OCI-LY1 (cell line): ENCODE results near the gene LRMDA.

Experiments used
- H2AFZ ChIP-seq: fragments of 200-600 bp; sonication (generic), shearing (Covaris generic); 2 replicates; pipeline ENCODE4 v1.6.0; 2014; ENCODE audit warnings: antibody characterized with exemption, mild to moderate bottlenecking, low read length
- H3F3A ChIP-seq: fragments of 200-600 bp; sonication (generic), shearing (Covaris generic); 2 replicates; pipeline ENCODE4 v1.6.0; 2014; ENCODE audit warnings: mild to moderate bottlenecking, antibody characterized with exemption, low read length, moderate library complexity; ENCODE audit not compliant: insufficient read depth
- H3K27ac ChIP-seq: fragments of 200-600 bp; sonication (generic); 2 replicates; pipeline ENCODE4 v1.5.1; 2014; ENCODE audit warnings: low read length, mixed run types, mild to moderate bottlenecking, low read depth; ENCODE audit not compliant: poor library complexity, severe bottlenecking
- H3K27me3 ChIP-seq: fragments of 200-600 bp; sonication (generic); 2 replicates; pipeline ENCODE4 v1.6.0; 2014; ENCODE audit warnings: antibody characterized with exemption, mild to moderate bottlenecking, low read length, moderate library complexity; ENCODE audit not compliant: insufficient read depth
- H3K36me3 ChIP-seq: fragments of 200-600 bp; sonication (generic); 2 replicates; pipeline ENCODE4 v1.6.1; 2014; ENCODE audit warnings: mild to moderate bottlenecking, antibody characterized with exemption, low read length, moderate library complexity, mixed read lengths; ENCODE audit not compliant: insufficient read depth
- H3K4me1 ChIP-seq: fragments of 200-600 bp; sonication (generic); 2 replicates; pipeline ENCODE4 v1.5.1; 2014; ENCODE audit warnings: mild to moderate bottlenecking, low read length, moderate library complexity; ENCODE audit not compliant: insufficient read depth, severe bottlenecking
- H3K4me2 ChIP-seq: fragments of 200-600 bp; sonication (generic), shearing (Covaris generic); 2 replicates; pipeline ENCODE4 v1.6.1; 2014; ENCODE audit warnings: low read length
- H3K4me3 ChIP-seq: fragments of 200-600 bp; sonication (generic); 2 replicates; pipeline ENCODE4 v1.5.1; 2014; ENCODE audit warnings: low read length, low read depth, mild to moderate bottlenecking, mixed read lengths; ENCODE audit not compliant: poor library complexity, severe bottlenecking
- H3K79me2 ChIP-seq: fragments of 200-600 bp; shearing (Covaris generic); 2 replicates; pipeline ENCODE4 v1.6.1; 2016; ENCODE audit warnings: mixed run types, low read length, mixed read lengths; ENCODE audit not compliant: insufficient read depth
- H3K9ac ChIP-seq: fragments of 200-600 bp; sonication (generic), shearing (Covaris generic); 2 replicates; pipeline ENCODE4 v1.6.1; 2014; ENCODE audit warnings: mild to moderate bottlenecking, low read length, mixed read lengths
- H3K9me2 ChIP-seq: fragments of 200-600 bp; sonication (generic), shearing (Covaris generic); 2 replicates; pipeline ENCODE4 v1.6.1; 2014; ENCODE audit warnings: low read depth, mild to moderate bottlenecking, low read length, mixed read lengths
- H3K9me3 ChIP-seq: fragments of 200-600 bp; shearing (Covaris generic); 2 replicates; pipeline ENCODE4 v1.6.1; 2014; ENCODE audit warnings: low read length, mixed read lengths
- H4K20me1 ChIP-seq: fragments of 200-600 bp; sonication (generic), shearing (Covaris generic); 2 replicates; pipeline ENCODE4 v1.6.0; 2016; ENCODE audit warnings: mild to moderate bottlenecking, low read length; ENCODE audit not compliant: insufficient read depth
- CTCF ChIP-seq: fragments of 200-600 bp; sonication (generic), shearing (Covaris generic); IDR thresholded peaks from 2 replicates; pipeline ENCODE4 v1.5.1; 2017; ENCODE audit warnings: mild to moderate bottlenecking, antibody characterized with exemption, low read length, moderate library complexity, mixed read lengths
- EZH2 ChIP-seq: fragments of 200-600 bp; sonication (generic), shearing (Covaris generic); IDR thresholded peaks from 2 replicates; pipeline ENCODE4 v1.8.0; 2017; ENCODE audit warnings: borderline replicate concordance, mixed run types, mild to moderate bottlenecking, antibody characterized with exemption, low read length, moderate library complexity, mixed read lengths

LRMDA gene

GRCh38 chr10:76160446-76161300 is 729.2 kb downstream of the LRMDA start:
- Histone ChIP-seq H3K9me3 (no peaks in the 10 kb centered on the region), H3K79me2 (no peaks in the 10 kb centered on the region), H3F3A (no peaks in the 10 kb centered on the region), H4K20me1 (no peaks in the 10 kb centered on the region), H2AFZ (no peak overlapping the region), H3K9ac (no peak overlapping the region), H3K36me3 (no peaks in the 10 kb centered on the region), H3K27me3 (no peaks in the 10 kb centered on the region; the same call in 1 of the 2 replicates), H3K27ac (no peak overlapping the region), H3K4me1 (no peaks in the 10 kb centered on the region), H3K4me3 (no peak overlapping the region), H3K9me2 (no peaks in the 10 kb centered on the region), H3K4me2 (no peak overlapping the region)
- TF ChIP-seq CTCF, result no peak
- TF ChIP-seq EZH2, result no peak

GRCh38 chr10:76161301-76161582 is 729.8 kb downstream of the LRMDA start:
- TF ChIP-seq CTCF, result no peak
- no peak for TF ChIP-seq EZH2
- H3K4me1 ChIP-seq, result no peaks in the 10 kb centered on the region
- H3K4me2 ChIP-seq, result no peak overlapping the region
- no peak overlapping the region for H3K4me3 ChIP-seq
- H3K79me2 ChIP-seq, result no peaks in the 10 kb centered on the region
- H3K9me3 ChIP-seq, result no peaks in the 10 kb centered on the region
- no peaks in the 10 kb centered on the region for H3K36me3 ChIP-seq
- no peaks in the 10 kb centered on the region; the same call in 1 of the 2 replicates for H3K27me3 ChIP-seq
- H4K20me1 ChIP-seq, result no peaks in the 10 kb centered on the region
- no peaks in the 10 kb centered on the region for H3K9me2 ChIP-seq
- no peak overlapping the region for H3K27ac ChIP-seq
- H3K9ac ChIP-seq, result no peak overlapping the region
- H2AFZ ChIP-seq, result no peak overlapping the region
- H3F3A ChIP-seq, result no peaks in the 10 kb centered on the region

GRCh38 chr10:76168437-76168836 is 737.0 kb downstream of the LRMDA start:
- H3K9me3 ChIP-seq, result no peaks in the 10 kb centered on the region
- H2AFZ ChIP-seq, result no peak overlapping the region
- no peak for TF ChIP-seq EZH2
- no peak for TF ChIP-seq CTCF
- no peaks in the 10 kb centered on the region for H3K36me3 ChIP-seq
- H3K27me3 ChIP-seq, result no peaks in the 10 kb centered on the region
- H3K4me3 ChIP-seq, result no peak overlapping the region
- no peaks in the 10 kb centered on the region for H3K4me1 ChIP-seq
- no peaks in the 10 kb centered on the region for H3K79me2 ChIP-seq
- no peak overlapping the region for H3K9ac ChIP-seq
- no peak overlapping the region for H3K4me2 ChIP-seq
- H3K9me2 ChIP-seq, result no peaks in the 10 kb centered on the region
- no peak overlapping the region for H3K27ac ChIP-seq
- H4K20me1 ChIP-seq, result no peaks in the 10 kb centered on the region
- no peaks in the 10 kb centered on the region for H3F3A ChIP-seq
